Measurements from ENCODE around the gene ACBD4.

GRCh38 chr17:45106582-45106981 is 28.9 kb upstream of the ACBD4 start:
- TF ChIP-seq, protein P1, sequence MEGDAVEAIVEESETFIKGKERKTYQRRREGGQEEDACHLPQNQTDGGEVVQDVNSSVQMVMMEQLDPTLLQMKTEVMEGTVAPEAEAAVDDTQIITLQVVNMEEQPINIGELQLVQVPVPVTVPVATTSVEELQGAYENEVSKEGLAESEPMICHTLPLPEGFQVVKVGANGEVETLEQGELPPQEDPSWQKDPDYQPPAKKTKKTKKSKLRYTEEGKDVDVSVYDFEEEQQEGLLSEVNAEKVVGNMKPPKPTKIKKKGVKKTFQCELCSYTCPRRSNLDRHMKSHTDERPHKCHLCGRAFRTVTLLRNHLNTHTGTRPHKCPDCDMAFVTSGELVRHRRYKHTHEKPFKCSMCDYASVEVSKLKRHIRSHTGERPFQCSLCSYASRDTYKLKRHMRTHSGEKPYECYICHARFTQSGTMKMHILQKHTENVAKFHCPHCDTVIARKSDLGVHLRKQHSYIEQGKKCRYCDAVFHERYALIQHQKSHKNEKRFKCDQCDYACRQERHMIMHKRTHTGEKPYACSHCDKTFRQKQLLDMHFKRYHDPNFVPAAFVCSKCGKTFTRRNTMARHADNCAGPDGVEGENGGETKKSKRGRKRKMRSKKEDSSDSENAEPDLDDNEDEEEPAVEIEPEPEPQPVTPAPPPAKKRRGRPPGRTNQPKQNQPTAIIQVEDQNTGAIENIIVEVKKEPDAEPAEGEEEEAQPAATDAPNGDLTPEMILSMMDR (IDR thresholded peaks at IDR 0.05; ENCODE audit: extremely low read depth in 1 of 2, insufficient read depth in 1 of 2, low read depth in 1 of 2, low read length in 2 of 2): no peak
- TF ChIP-seq, protein P2, sequence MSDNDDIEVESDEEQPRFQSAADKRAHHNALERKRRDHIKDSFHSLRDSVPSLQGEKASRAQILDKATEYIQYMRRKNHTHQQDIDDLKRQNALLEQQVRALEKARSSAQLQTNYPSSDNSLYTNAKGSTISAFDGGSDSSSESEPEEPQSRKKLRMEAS (IDR thresholded peaks at IDR 0.05; ENCODE audit: insufficient read depth, insufficient read length): no peak
- TF ChIP-seq JUN (IDR thresholded peaks at IDR 0.05; ENCODE audit: borderline replicate concordance, insufficient read depth, insufficient read length, low read depth) (no peak), EZH2 (IDR thresholded peaks at IDR 0.05; ENCODE audit: borderline replicate concordance, low read depth, low read length, severe bottlenecking) (no peak), POLR2A (IDR thresholded peaks at IDR 0.05; ENCODE audit: low read depth, low read length) (no peak)
